Right cardiac atrium (tissue), 5 donors: ENCODE measurements around the gene ADAMTS17. TPM values are rescaled to one million over a fixed set of nuclear protein-coding genes. Genes with fewer than 3 reads are reported as not detected.

Experiments
- ATAC-seq, 2 donors: fragments of 200-7000 bp; cut with Tn5 transposase; one replicate each; pipeline versions ENCODE4 v1.8.0 to v1.9.1; 2020; ENCODE audit warnings: moderate library complexity in 2 of 2, mild to moderate bottlenecking in 1 of 2
- DNase-seq, 3 donors: peaks; one replicate each; pipeline ENCODE4 v3.0.0-alpha.2; 2020
- H3K27ac ChIP-seq: one replicate; pipeline ENCODE4 v1.5.1; 2013; ENCODE audit warnings: mild to moderate bottlenecking, low read length, control low read depth, moderate library complexity
- H3K27me3 ChIP-seq: one replicate; pipeline ENCODE4 v1.6.1; 2013; ENCODE audit not compliant: control insufficient read depth, insufficient read depth
- H3K4me1 ChIP-seq: one replicate; pipeline ENCODE4 v1.6.1; 2013; ENCODE audit warnings: low read length; ENCODE audit not compliant: control insufficient read depth, insufficient read depth
- H3K4me3 ChIP-seq: one replicate; pipeline ENCODE4 v1.5.1; 2013; ENCODE audit warnings: low read length, control low read depth
- H3K9me3 ChIP-seq: one replicate; pipeline ENCODE4 v1.6.1; 2013; ENCODE audit warnings: low read length; ENCODE audit not compliant: control insufficient read depth
- WGBS: extraction: QIAGEN DNeasy Blood & Tissue Kit; methylation state at CpG from one replicate; pipeline ENCODE4 v1.1.7; 2013; 5-methylcytosine and 5-hydroxymethylcytosine counted together
- intact Hi-C, 4 donors: fragments of 100-400 bp; cut with DNase I; formaldehyde crosslinking; loops; one replicate each; pipeline versions ENCODE4 v1.11.0 to v1.14.0; 2022 to 2023
- polyA plus RNA-seq: library from polyadenylated mRNA; stranded (reverse); fragments of 200-250 nt; gene quantifications from one replicate; pipeline ENCODE4 v1.2.3, GENCODE V29; 2013
- total RNA-seq, 4 donors: library from RNA; stranded (reverse); fragmentation: NEBNext Ultra II Directional; extraction: Animal tissue kit (Norgen Biotek cat#: 25700); gene quantifications; one replicate each; pipeline ENCODE4 v1.2.1, GENCODE V29; 2021
- donor health status: healthy with polysubstance abuse.
- donor health status: DM: no; HTN: yes; CAD: no.
- donor health status: DM: no; HTN: no; CAD: no.
- donor health status: DM: no; HTN: yes; CAD: no; lungs with severe emphysema.
- donor health status: DM: yes; HTN: yes; CAD: no.

ADAMTS17 gene
- total and polyA plus RNA-seq, 5 donors, result 1.2 to 6.5 (median 2.6) TPM

- Histone ChIP-seq H3K27ac (no peak overlapping the region), H3K27me3 (no peaks in the 10 kb centered on the region), H3K4me3 (no peak overlapping the region), H3K9me3 (no peaks in the 10 kb centered on the region), H3K4me1 (no peaks in the 10 kb centered on the region)
- DNase-seq, result no peak
- 47% methylated on average over 8 of the region's 8 CpGs for WGBS
- ATAC-seq, result no peak
- intact Hi-C loops, result no loop called here
Observed at GRCh38 chr15:100310041-100310405, 31.8 kb downstream of the ADAMTS17 start.

GRCh38 chr15:100309109-100310040 is 32.4 kb downstream of the ADAMTS17 start:
- DNase-seq (peak in 1 of 3 donors; percentile 52), ATAC-seq (peak in 1 of 2 donors; percentile 7)
- intact Hi-C loops, result no loop called here
- Histone ChIP-seq H3K4me3 (no peak overlapping the region), H3K9me3 (no peaks in the 10 kb centered on the region), H3K27me3 (no peaks in the 10 kb centered on the region), H3K4me1 (no peaks in the 10 kb centered on the region), H3K27ac (no peak overlapping the region)
- 73% methylated on average over 25 of the region's 25 CpGs for WGBS

- Histone ChIP-seq H3K9me3 (no peaks in the 10 kb centered on the region), H3K4me3 (no peak overlapping the region), H3K4me1 (no peaks in the 10 kb centered on the region), H3K27me3 (no peaks in the 10 kb centered on the region), H3K27ac (no peak overlapping the region)
- 49% methylated on average over 4 of the region's 4 CpGs for WGBS
- DNase-seq (peak in 2 of 3 donors; percentile 36 to 44), ATAC-seq (peak; percentile 8 to 62)
- intact Hi-C loops, result no loop called here
Observed at GRCh38 chr15:100308608-100309007, 33.2 kb downstream of the ADAMTS17 start.

- DNase-seq, result peak in 2 of 3 donors; percentile 42 to 59
- no peak overlapping the region for H3K4me3 ChIP-seq
- H3K9me3 ChIP-seq, result no peaks in the 10 kb centered on the region
- no peaks in the 10 kb centered on the region for H3K4me1 ChIP-seq
- H3K27me3 ChIP-seq, result no peaks in the 10 kb centered on the region
- intact Hi-C loops, result no loop called here
- no peak overlapping the region for H3K27ac ChIP-seq
- 37% methylated on average over 7 of the region's 7 CpGs for WGBS
- peak; percentile 28 to 62 for ATAC-seq
Observed at GRCh38 chr15:100308213-100308600, 33.6 kb downstream of the ADAMTS17 start.

GRCh38 chr15:100307241-100308212 is 34.2 kb downstream of the ADAMTS17 start:
- Histone ChIP-seq H3K9me3 (no peaks in the 10 kb centered on the region), H3K27me3 (no peaks in the 10 kb centered on the region), H3K4me1 (no peaks in the 10 kb centered on the region), H3K4me3 (no peak overlapping the region), H3K27ac (no peak overlapping the region)
- DNase-seq (peak in 2 of 3 donors; percentile 70 to 72), ATAC-seq (no peak)
- WGBS, result 61% methylated on average over 16 of the region's 16 CpGs
- intact Hi-C loops, result no loop called here

GRCh38 chr15:100306098-100306497 is 35.7 kb downstream of the ADAMTS17 start:
- Histone ChIP-seq H3K9me3 (no peaks in the 10 kb centered on the region), H3K4me3 (no peak overlapping the region), H3K4me1 (no peaks in the 10 kb centered on the region), H3K27ac (no peak overlapping the region), H3K27me3 (no peaks in the 10 kb centered on the region)
- DNase-seq (no peak), ATAC-seq (no peak)
- intact Hi-C loops, result no loop called here
- 95% methylated on average over 8 of the region's 8 CpGs for WGBS

GRCh38 chr15:100301910-100302431 is 39.8 kb downstream of the ADAMTS17 start:
- H3K9me3 ChIP-seq, result peaks cover 5% of the 10 kb centered on the region
- no peak overlapping the region for H3K4me3 ChIP-seq
- no peak overlapping the region for H3K27ac ChIP-seq
- WGBS, result 81% methylated on average over 2 of the region's 2 CpGs
- H3K4me1 ChIP-seq, result no peaks in the 10 kb centered on the region
- no peak for DNase-seq
- no peak for ATAC-seq
- no peaks in the 10 kb centered on the region for H3K27me3 ChIP-seq
- intact Hi-C loops, result no loop called here

GRCh38 chr15:100298257-100298656 is 43.5 kb downstream of the ADAMTS17 start:
- no peak overlapping the region for H3K27ac ChIP-seq
- H3K4me3 ChIP-seq, result no peak overlapping the region
- H3K9me3 ChIP-seq, result peaks cover 5% of the 10 kb centered on the region
- no peaks in the 10 kb centered on the region for H3K27me3 ChIP-seq
- DNase-seq (no peak), ATAC-seq (no peak)
- no peaks in the 10 kb centered on the region for H3K4me1 ChIP-seq
- 91% methylated on average over 7 of the region's 7 CpGs for WGBS
- intact Hi-C loops, result no loop called here

GRCh38 chr15:100297812-100298211 is 44.0 kb downstream of the ADAMTS17 start:
- H3K9me3 ChIP-seq, result peaks cover 5% of the 10 kb centered on the region
- ATAC-seq, result no peak
- no peaks in the 10 kb centered on the region for H3K4me1 ChIP-seq
- DNase-seq, result no peak
- no peak overlapping the region for H3K4me3 ChIP-seq
- intact Hi-C loops, result no loop called here
- no peaks in the 10 kb centered on the region for H3K27me3 ChIP-seq
- H3K27ac ChIP-seq, result no peak overlapping the region
- 79% methylated on average over 9 of the region's 9 CpGs for WGBS

GRCh38 chr15:100295939-100296565 is 45.7 kb downstream of the ADAMTS17 start:
- Histone ChIP-seq H3K27me3 (no peaks in the 10 kb centered on the region), H3K4me3 (no peak overlapping the region), H3K4me1 (no peaks in the 10 kb centered on the region), H3K9me3 (peaks cover 5% of the 10 kb centered on the region), H3K27ac (no peak overlapping the region)
- intact Hi-C loops, result no loop called here
- WGBS, result 95% methylated on average over 8 of the region's 8 CpGs
- no peak for ATAC-seq
- no peak for DNase-seq
